ENCODE results near the gene SPATA6.
"Not testable (repeated sequence)": the region's sequence is repeated elsewhere in the genome, so short reads cannot be mapped to it uniquely, and the experiment has no call there.

Gene SPATA6

DNA sequence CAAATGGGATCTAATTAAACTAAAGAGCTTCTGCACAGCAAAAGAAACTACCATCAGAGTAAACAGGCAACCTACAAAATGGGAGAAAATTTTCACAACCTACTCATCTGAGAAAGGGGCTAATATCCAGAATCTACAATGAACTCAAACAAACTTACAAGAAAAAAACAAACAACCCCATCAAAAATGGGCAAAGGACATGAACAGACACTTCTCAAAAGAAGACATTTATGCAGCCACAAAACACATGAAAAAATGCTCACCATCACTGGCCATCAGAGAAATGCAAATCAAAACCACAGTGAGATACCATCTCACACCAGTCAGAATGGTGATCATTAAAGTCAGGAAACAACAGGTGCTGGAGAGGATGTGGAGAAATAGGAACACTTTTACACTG, 189.7 kb downstream of the SPATA6 start:
- not testable (repeated sequence) for H2BK120ac ChIP-seq (ENCODE audit: low read depth, low read length); H2BK5ac ChIP-seq (ENCODE audit: low read depth, low read length, poor library complexity, severe bottlenecking); H2BK15ac ChIP-seq (ENCODE audit: low read depth, poor library complexity, severe bottlenecking); H2AFZ ChIP-seq (ENCODE audit: low read depth, low read length); DNase-seq; H3K4me3 ChIP-seq (ENCODE audit: insufficient read depth in 1 of 2, low read depth in 1 of 2, low read length in 2 of 2); H3K4ac ChIP-seq (ENCODE audit: low read depth in 1 of 2, low read length in 2 of 2); H3K27ac ChIP-seq (ENCODE audit: low read length, poor library complexity, severe bottlenecking); H3K79me1 ChIP-seq (replicated peaks; ENCODE audit: low read length, poor library complexity, severe bottlenecking); H4K8ac ChIP-seq (ENCODE audit: low read length); H3K23ac ChIP-seq (ENCODE audit: low read length in 2 of 2); H4K91ac ChIP-seq (ENCODE audit: low read length); H2BK12ac ChIP-seq (ENCODE audit: low read length in 2 of 2); H3K18ac ChIP-seq (ENCODE audit: low read depth in 1 of 2, low read length in 2 of 2); H3K4me2 ChIP-seq (ENCODE audit: low read length, poor library complexity, severe bottlenecking); H3K4me1 ChIP-seq (ENCODE audit: control insufficient read depth, insufficient read depth, low read depth, low read length); H3K14ac ChIP-seq (ENCODE audit: low read length in 2 of 2); H2AK5ac ChIP-seq (ENCODE audit: low read length, severe bottlenecking); H3K9me3 ChIP-seq (ENCODE audit: control insufficient read depth, low read length); H3K27me3 ChIP-seq (ENCODE audit: control insufficient read depth in 1 of 2, insufficient read depth in 1 of 2, low read length in 2 of 2); H3K9ac ChIP-seq (ENCODE audit: low read length); H3K36me3 ChIP-seq (ENCODE audit: control insufficient read depth in 1 of 2, insufficient read depth in 2 of 2, low read depth in 1 of 2, low read length in 2 of 2)

DNA sequence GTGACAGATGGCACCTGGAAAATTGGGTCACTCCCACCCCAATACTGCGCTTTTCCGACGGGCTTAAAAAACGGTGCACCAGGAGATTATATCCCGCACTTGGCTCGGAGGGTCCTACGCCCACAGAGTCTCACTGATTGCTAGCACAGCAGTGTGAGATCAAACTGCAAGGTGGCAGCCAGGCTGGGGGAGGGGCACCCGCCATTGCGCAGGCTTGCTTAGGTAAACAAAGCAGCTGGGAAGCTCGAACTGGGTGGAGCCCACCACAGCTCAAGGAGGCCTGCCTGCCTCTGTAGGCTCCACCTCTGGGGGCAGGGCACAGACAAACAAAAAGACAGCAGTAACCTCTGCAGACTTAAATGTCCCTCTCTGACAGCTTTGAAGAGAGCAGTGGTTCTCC, 194.6 kb downstream of the SPATA6 start:
- not testable (repeated sequence) for H2BK15ac ChIP-seq (ENCODE audit: low read depth, poor library complexity, severe bottlenecking); H3K14ac ChIP-seq (ENCODE audit: low read length in 2 of 2); H3K23ac ChIP-seq (ENCODE audit: low read length in 2 of 2); H3K4me1 ChIP-seq (ENCODE audit: control insufficient read depth, insufficient read depth, low read depth, low read length); H3K9ac ChIP-seq (ENCODE audit: low read length); H4K91ac ChIP-seq (ENCODE audit: low read length); H2BK5ac ChIP-seq (ENCODE audit: low read depth, low read length, poor library complexity, severe bottlenecking); H3K4me2 ChIP-seq (ENCODE audit: low read length, poor library complexity, severe bottlenecking); H2AK5ac ChIP-seq (ENCODE audit: low read length, severe bottlenecking); H2AFZ ChIP-seq (ENCODE audit: low read depth, low read length); H4K8ac ChIP-seq (ENCODE audit: low read length); H3K18ac ChIP-seq (ENCODE audit: low read depth in 1 of 2, low read length in 2 of 2); H3K27ac ChIP-seq (ENCODE audit: low read length, poor library complexity, severe bottlenecking); H2BK12ac ChIP-seq (ENCODE audit: low read length in 2 of 2); H3K36me3 ChIP-seq (ENCODE audit: control insufficient read depth in 1 of 2, insufficient read depth in 2 of 2, low read depth in 1 of 2, low read length in 2 of 2); H3K9me3 ChIP-seq (ENCODE audit: control insufficient read depth, low read length); H2BK120ac ChIP-seq (ENCODE audit: low read depth, low read length); H3K27me3 ChIP-seq (ENCODE audit: control insufficient read depth in 1 of 2, insufficient read depth in 1 of 2, low read length in 2 of 2); H3K4ac ChIP-seq (ENCODE audit: low read depth in 1 of 2, low read length in 2 of 2); H3K79me1 ChIP-seq (replicated peaks; ENCODE audit: low read length, poor library complexity, severe bottlenecking); H3K4me3 ChIP-seq (ENCODE audit: insufficient read depth in 1 of 2, low read depth in 1 of 2, low read length in 2 of 2); DNase-seq
- 87% methylated on average over 5 of the region's 10 CpGs for WGBS

DNA sequence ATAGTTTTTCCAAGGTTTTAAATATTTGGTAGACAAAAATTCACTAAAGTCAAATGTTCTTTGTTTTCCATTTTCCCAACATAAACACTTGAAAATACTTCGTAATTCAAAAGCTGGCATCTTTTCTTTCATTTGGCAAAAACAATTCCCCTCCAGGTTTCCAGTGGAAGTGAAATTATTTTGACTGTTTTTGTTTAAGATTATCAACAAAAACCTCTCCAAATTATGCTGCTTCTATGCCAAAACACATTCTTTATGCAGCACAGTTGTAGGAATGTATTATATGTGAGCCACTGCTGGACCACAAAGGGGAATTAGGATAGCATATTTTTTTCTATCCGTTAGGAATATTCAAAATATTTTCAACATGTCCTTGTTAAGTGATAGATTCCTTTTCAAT, 205.4 kb downstream of the SPATA6 start:
- H4K91ac ChIP-seq (ENCODE audit: low read length), result no peak overlapping the region
- no peak overlapping the region for H3K4me3 ChIP-seq (ENCODE audit: insufficient read depth in 1 of 2, low read depth in 1 of 2, low read length in 2 of 2)
- WGBS, result no CpG with 5 or more reads among the region's 2 CpGs

DNA sequence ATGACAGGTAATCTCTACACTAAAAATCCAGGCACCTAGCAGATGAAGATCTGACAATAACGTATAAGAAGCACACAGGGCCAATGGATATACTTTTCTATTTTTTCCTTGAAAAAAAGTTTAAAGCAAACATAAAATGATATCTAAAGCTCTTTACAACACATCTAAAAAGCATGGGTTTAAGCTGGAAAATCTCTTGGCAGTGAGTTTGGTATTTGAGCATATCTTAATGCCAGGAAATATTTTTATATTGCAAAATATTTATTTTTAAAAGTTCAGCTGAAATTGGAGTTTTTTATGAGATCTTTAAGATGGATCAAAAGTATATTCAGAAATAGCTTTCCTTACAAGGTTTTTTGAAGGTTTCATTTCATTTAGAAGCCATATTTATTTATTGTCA, 209.0 kb downstream of the SPATA6 start:
- Histone ChIP-seq H3K36me3 (ENCODE audit: control insufficient read depth in 1 of 2, insufficient read depth in 2 of 2, low read depth in 1 of 2, low read length in 2 of 2) (no peaks in the 10 kb centered on the region), H2BK12ac (ENCODE audit: low read length in 2 of 2) (no peak overlapping the region), H3K23ac (ENCODE audit: low read length in 2 of 2) (no peak overlapping the region), H3K4me1 (ENCODE audit: control insufficient read depth, insufficient read depth, low read depth, low read length) (no peaks in the 10 kb centered on the region), H3K27me3 (ENCODE audit: control insufficient read depth in 1 of 2, insufficient read depth in 1 of 2, low read length in 2 of 2) (no peaks in the 10 kb centered on the region), H2AFZ (ENCODE audit: low read depth, low read length) (no peak overlapping the region), H3K18ac (ENCODE audit: low read depth in 1 of 2, low read length in 2 of 2) (no peak overlapping the region), H3K9me3 (ENCODE audit: control insufficient read depth, low read length) (no peaks in the 10 kb centered on the region), H2BK120ac (ENCODE audit: low read depth, low read length) (no peak overlapping the region), H3K4me3 (ENCODE audit: insufficient read depth in 1 of 2, low read depth in 1 of 2, low read length in 2 of 2) (no peak overlapping the region), H4K8ac (ENCODE audit: low read length) (no peak overlapping the region), H4K91ac (ENCODE audit: low read length) (no peak overlapping the region), H3K14ac (ENCODE audit: low read length in 2 of 2) (no peak overlapping the region), H3K4ac (ENCODE audit: low read depth in 1 of 2, low read length in 2 of 2) (no peak overlapping the region), H2BK15ac (ENCODE audit: low read depth, poor library complexity, severe bottlenecking) (no peak overlapping the region), H3K9ac (ENCODE audit: low read length) (no peak overlapping the region), H2BK5ac (ENCODE audit: low read depth, low read length, poor library complexity, severe bottlenecking) (no peak overlapping the region), H3K27ac (ENCODE audit: low read length, poor library complexity, severe bottlenecking) (no peak overlapping the region), H3K4me2 (ENCODE audit: low read length, poor library complexity, severe bottlenecking) (no peak overlapping the region), H2AK5ac (ENCODE audit: low read length, severe bottlenecking) (no peak overlapping the region), H3K79me1 (replicated peaks; ENCODE audit: low read length, poor library complexity, severe bottlenecking) (no peaks in the 10 kb centered on the region)
- DNase-seq, result no peak
- WGBS, result no CpG with 5 or more reads among the region's 1 CpG

More for the DNA sequence above, 205.4 kb downstream of the SPATA6 start:
- Histone ChIP-seq H3K9ac (ENCODE audit: low read length) (no peak overlapping the region), H3K4me2 (ENCODE audit: low read length, poor library complexity, severe bottlenecking) (no peak overlapping the region), H2AFZ (ENCODE audit: low read depth, low read length) (no peak overlapping the region), H3K9me3 (ENCODE audit: control insufficient read depth, low read length) (no peaks in the 10 kb centered on the region), H3K79me1 (replicated peaks; ENCODE audit: low read length, poor library complexity, severe bottlenecking) (no peaks in the 10 kb centered on the region), H3K27me3 (ENCODE audit: control insufficient read depth in 1 of 2, insufficient read depth in 1 of 2, low read length in 2 of 2) (no peaks in the 10 kb centered on the region), H3K14ac (ENCODE audit: low read length in 2 of 2) (no peak overlapping the region), H2BK120ac (ENCODE audit: low read depth, low read length) (no peak overlapping the region), H3K18ac (ENCODE audit: low read depth in 1 of 2, low read length in 2 of 2) (no peak overlapping the region), H2AK5ac (ENCODE audit: low read length, severe bottlenecking) (no peak overlapping the region), H2BK5ac (ENCODE audit: low read depth, low read length, poor library complexity, severe bottlenecking) (no peak overlapping the region), H3K36me3 (ENCODE audit: control insufficient read depth in 1 of 2, insufficient read depth in 2 of 2, low read depth in 1 of 2, low read length in 2 of 2) (no peaks in the 10 kb centered on the region), H3K27ac (ENCODE audit: low read length, poor library complexity, severe bottlenecking) (no peak overlapping the region), H3K4ac (ENCODE audit: low read depth in 1 of 2, low read length in 2 of 2) (no peak overlapping the region), H2BK12ac (ENCODE audit: low read length in 2 of 2) (no peak overlapping the region), H4K8ac (ENCODE audit: low read length) (no peak overlapping the region), H3K4me1 (ENCODE audit: control insufficient read depth, insufficient read depth, low read depth, low read length) (no peaks in the 10 kb centered on the region), H2BK15ac (ENCODE audit: low read depth, poor library complexity, severe bottlenecking) (no peak overlapping the region), H3K23ac (ENCODE audit: low read length in 2 of 2) (no peak overlapping the region)
- DNase-seq, result no peak

Data from mesenchymal stem cell (in vitro differentiated cells and primary cell).